ENCODE results near the gene DMRT1. TPM values are rescaled to one million over a fixed set of nuclear protein-coding genes. Genes with fewer than 3 reads are reported as not detected.
"Not testable (repeated sequence)": the region's sequence is repeated elsewhere in the genome, so short reads cannot be mapped to it uniquely, and the experiment has no call there.

Gene DMRT1
- polyA plus RNA-seq, 4 donors, result 0.05 TPM; not detected in 3

- no peak for DNase-seq (ENCODE audit: low read depth in 4 of 4, low spot score in 3 of 4)
Measured at GRCh38 chr9:852539-852938, 11.0 kb downstream of the DMRT1 start.

DNA sequence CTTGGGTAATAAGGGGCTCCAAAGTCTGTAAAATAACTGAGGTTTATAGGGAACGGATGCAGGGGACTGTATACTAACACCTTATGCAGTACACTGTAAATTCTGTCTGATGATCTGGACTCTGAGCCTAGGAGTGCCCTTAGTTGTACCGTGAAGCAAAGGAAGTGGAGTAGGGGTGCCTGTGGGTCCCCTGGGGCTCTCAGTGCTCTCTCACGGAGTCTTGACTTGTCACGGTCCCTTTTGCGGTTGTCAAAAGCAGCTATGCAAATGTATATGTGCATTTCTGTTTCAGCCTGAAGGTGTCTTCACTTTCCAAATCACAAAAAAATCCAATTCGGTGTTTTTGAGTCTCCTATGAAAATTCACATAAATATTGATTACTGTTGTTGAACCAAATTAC, 17.8 kb downstream of the DMRT1 start:
- DNase-seq (ENCODE audit: low read depth in 4 of 4, low spot score in 3 of 4), result no peak

- no peak for DNase-seq (ENCODE audit: low read depth in 4 of 4, low spot score in 3 of 4)
Measured at GRCh38 chr9:860706-861105, 19.2 kb downstream of the DMRT1 start.

GRCh38 chr9:861525-861924, 20.0 kb downstream of the DMRT1 start:
- not testable (repeated sequence) for DNase-seq (ENCODE audit: low read depth in 4 of 4, low spot score in 3 of 4)

- DNase-seq (ENCODE audit: low read depth in 4 of 4, low spot score in 3 of 4), result no peak
Measured at GRCh38 chr9:875119-875962, 33.8 kb downstream of the DMRT1 start.

DNA sequence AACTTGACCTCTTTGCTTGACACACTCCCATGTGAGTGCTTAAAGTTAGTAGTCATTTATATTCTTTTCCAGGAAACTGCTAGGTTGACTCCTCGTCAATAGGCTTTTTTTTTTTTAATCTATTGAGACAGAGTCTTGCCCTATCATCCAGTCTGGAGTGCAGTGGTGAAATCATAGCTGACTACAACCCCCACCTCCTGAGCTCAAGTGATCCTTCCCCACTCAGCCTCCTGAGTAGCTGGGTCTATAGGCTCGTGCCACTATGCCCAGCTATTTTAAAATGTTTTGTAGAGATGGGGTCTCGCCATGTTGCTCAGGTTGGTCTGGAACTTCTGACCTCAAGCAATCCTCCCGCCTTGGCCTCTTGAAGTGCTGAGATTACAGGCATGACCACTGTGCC, 34.9 kb downstream of the DMRT1 start:
- no peak for DNase-seq (ENCODE audit: low read depth in 4 of 4, low spot score in 3 of 4)

- no peak for DNase-seq (ENCODE audit: low read depth in 4 of 4, low spot score in 3 of 4)
Measured at GRCh38 chr9:878239-878638, 36.7 kb downstream of the DMRT1 start.

GRCh38 chr9:880725-881124, 39.2 kb downstream of the DMRT1 start:
- DNase-seq (ENCODE audit: low read depth in 4 of 4, low spot score in 3 of 4), result no peak

- DNase-seq (ENCODE audit: low read depth in 4 of 4, low spot score in 3 of 4), result no peak
Measured at GRCh38 chr9:882416-882924, 41.0 kb downstream of the DMRT1 start.

DNA sequence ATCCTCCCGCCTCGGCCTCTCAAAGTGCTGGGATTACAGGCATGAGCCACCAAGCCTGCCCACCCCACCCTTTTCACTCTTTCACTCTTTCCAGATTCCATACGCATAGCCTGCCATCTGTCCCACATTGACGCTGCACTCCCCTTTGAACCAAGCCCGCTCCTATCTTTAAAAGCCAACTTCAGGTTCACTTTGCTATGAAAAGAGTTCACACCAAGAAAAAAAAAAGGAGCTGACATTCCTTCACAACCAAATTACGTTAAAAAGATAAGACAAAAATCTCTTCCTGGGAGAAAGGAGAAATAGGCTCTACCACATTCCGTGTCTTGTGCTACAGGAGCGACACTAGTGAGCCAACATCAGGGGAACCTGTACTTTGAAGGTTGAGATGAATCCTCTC, 41.5 kb downstream of the DMRT1 start:
- no peak for DNase-seq (ENCODE audit: low read depth in 4 of 4, low spot score in 3 of 4)

DNA sequence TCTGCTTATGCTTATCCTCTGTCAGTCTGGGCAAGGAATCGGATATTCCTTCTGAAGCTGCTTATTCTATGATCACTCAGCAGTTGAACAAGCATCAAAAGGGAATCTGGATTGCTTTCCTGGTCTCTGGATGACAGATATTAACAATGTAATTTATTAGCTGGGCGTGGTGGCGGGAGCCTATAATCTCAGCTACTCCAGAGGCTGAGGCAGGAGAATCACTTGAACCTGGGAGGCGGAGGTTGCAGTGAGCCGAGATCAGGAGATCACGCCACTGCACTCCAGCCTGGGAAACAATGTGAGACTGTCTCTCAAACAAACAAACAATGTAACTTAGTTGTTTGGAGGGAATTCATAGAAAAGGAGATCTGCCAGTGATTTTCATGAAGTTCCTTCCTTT, 45.4 kb downstream of the DMRT1 start:
- DNase-seq (ENCODE audit: low read depth in 4 of 4, low spot score in 3 of 4), result no peak

- no peak for DNase-seq (ENCODE audit: low read depth in 4 of 4, low spot score in 3 of 4)
Measured at GRCh38 chr9:892123-892522, 50.6 kb downstream of the DMRT1 start.

- no peak for DNase-seq (ENCODE audit: low read depth in 4 of 4, low spot score in 3 of 4)
Measured at GRCh38 chr9:893115-893514, 51.6 kb downstream of the DMRT1 start.

DNA sequence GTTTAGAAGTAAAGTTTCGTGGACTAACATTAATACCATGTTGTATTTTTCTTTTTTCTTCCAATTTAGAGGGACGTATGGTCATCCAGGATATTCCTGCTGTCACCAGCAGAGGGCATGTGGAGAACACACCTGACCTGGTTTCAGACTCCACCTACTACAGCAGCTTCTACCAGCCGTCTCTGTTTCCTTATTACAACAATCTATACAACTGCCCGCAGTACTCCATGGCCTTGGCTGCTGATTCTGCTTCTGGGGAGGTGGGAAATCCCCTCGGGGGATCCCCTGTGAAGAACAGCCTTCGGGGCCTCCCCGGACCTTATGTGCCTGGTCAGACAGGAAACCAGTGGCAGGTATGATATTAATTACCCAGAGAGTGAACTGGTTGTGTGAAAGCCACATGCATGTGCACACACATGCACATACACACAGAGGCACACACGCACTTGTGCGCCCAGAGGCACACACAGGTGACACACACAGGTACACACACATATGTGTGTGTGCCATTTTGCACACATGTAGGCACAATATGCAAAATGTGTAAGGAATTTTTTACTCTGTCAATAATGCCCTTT, 52.4 kb downstream of the DMRT1 start:
- peak; percentile 34 to 56 (median 38) for DNase-seq (ENCODE audit: low read depth in 4 of 4, low spot score in 3 of 4)

DNA sequence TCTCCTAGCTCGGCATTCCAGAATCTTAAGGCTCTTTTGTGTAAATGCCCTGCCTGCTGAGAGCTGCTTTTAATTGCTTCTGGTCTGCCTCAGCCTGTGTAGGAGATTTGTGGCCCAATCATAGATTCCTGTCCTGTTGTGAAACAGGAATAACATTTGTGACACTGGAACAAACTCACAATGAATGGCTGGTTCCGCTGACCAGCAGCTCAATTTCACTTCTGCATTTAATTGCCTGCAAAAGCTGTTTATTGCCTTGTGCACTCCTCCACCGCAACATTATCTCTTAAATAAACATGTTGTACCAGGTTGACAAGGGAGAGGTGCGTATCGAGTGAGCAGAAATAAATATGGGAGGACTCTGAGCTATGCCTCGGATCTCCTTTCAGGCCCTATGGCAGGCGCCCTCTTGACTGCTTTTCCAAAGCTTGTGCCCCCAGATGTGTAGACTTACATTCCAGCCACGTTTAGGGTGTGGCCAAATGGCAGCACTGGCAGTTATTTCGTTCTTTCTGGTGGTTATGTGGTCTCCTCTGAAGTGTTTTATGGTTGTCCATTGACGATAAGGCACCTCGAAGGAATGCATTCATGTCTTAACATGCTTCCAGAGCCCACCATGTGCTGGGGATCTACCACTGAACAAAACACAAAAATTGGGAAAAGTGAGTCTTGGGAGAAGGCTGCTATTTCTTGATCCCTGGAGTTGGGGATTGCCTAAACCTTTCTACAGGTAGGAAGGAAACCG, 58.1 kb downstream of the DMRT1 start:
- DNase-seq (ENCODE audit: low read depth in 4 of 4, low spot score in 3 of 4), result peak; percentile 21 to 70 (median 54)

DNA sequence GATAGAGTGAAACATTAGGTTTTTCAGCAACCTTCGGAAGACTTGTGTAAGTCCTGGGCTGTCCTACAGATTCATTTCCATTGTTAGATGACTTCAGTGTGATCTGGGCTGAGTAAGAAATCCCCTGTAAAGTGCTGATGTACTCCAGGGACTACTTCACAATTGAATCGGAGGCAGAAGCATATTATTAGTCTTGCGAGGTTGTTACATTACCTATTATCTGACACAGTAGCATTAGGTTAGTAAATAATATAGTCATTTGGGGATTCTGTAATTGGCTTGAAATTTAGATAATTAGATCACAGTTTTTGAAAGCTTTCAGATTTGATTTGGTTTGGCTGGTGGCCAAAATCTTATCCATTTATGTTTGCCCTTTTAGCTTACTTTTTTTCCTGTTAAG, 62.4 kb downstream of the DMRT1 start:
- no peak for DNase-seq (ENCODE audit: low read depth in 4 of 4, low spot score in 3 of 4)

- DNase-seq (ENCODE audit: low read depth in 4 of 4, low spot score in 3 of 4), result no peak
Measured at GRCh38 chr9:905906-906305, 64.4 kb downstream of the DMRT1 start.

GRCh38 chr9:908536-909205, 67.2 kb downstream of the DMRT1 start:
- no peak for DNase-seq (ENCODE audit: low read depth in 4 of 4, low spot score in 3 of 4)

DNA sequence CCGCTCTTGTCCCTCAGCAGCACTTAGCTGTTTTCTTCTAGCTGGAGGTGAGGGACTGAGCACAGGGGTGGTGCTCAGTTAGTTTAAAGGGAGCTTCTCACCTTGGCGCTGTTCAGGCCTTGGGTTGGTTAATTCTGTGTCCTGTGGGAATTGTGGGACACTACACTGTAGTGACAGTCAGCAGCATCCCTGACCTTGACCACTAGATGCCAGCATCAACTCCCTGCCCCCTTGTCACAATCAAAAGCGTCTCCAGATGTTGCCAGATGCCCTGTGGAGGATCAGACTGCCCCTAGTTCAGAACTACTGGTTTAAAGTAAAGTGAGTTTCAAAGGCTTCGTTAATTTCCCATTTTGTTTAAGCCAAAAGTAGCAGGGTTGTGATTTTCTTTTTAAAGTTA, 69.5 kb downstream of the DMRT1 start:
- DNase-seq (ENCODE audit: low read depth in 4 of 4, low spot score in 3 of 4), result no peak

GRCh38 chr9:912776-913175, 71.3 kb downstream of the DMRT1 start:
- DNase-seq (ENCODE audit: low read depth in 4 of 4, low spot score in 3 of 4), result no peak

DNA sequence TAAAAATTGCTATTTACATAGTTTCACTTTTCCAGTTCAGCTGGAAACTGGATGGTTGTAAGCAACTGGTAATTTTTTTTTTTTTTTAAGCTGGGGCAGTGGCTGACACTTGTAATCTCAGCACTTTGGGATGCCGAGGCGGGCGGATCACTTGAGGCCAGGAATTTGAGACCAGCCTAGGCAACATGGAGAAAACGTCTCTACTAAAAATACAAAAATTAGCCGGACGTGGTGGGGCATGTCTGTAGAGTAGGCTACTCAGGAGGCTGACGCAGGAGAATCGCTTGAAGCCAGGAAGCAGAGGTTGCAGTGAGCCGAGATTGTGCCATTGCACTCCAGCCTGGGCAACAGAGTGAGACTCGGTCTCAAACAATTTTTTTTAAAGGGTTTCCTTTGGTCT, 72.0 kb downstream of the DMRT1 start:
- not testable (repeated sequence) for DNase-seq (ENCODE audit: low read depth in 4 of 4, low spot score in 3 of 4)
